Heart right ventricle (tissue), 16 donors: ENCODE results near the gene ZNF414. TPM values are rescaled to one million over a fixed set of nuclear protein-coding genes. Genes with fewer than 3 reads are reported as not detected.
A peak's percentile ranks its signal among the peaks of the same experiment; 100 is the strongest.

Experiments used
- ATAC-seq, 8 donors: fragments of 200-7000 bp; cut with Tn5 transposase; one replicate each; pipeline ENCODE4 v1.9.1; 2020; ENCODE audit warnings: mild to moderate bottlenecking in 8 of 8, moderate library complexity in 8 of 8, moderate number of reproducible peaks in 1 of 8
- DNase-seq, 2 donors: peaks; one replicate each; pipeline ENCODE4 v3.0.0-alpha.2; 2020
- H3K27ac ChIP-seq, 10 donors: fragments of 200-600 bp; sonication (generic) in 2 of 10; one replicate each; pipeline versions ENCODE4 v1.5.0 to v1.8.0; 2020 to 2022; ENCODE audit warnings: mild to moderate bottlenecking in 3 of 10
- H3K27me3 ChIP-seq, 7 donors: fragments of 200-600 bp; one replicate each; pipeline ENCODE4 v1.8.0; 2021 to 2022; ENCODE audit warnings: mild to moderate bottlenecking in 2 of 7
- H3K36me3 ChIP-seq, 9 donors: fragments of 200-600 bp; sonication (generic) in 1 of 9; one replicate each; pipeline versions ENCODE4 v1.5.0 to v1.8.0; 2020 to 2022; ENCODE audit warnings: mild to moderate bottlenecking in 2 of 9
- H3K4me1 ChIP-seq, 9 donors: fragments of 200-600 bp; sonication (generic) in 1 of 9; one replicate each; pipeline versions ENCODE4 v1.5.0 to v1.8.0; 2020 to 2022; ENCODE audit warnings: mild to moderate bottlenecking in 4 of 9
- H3K4me3 ChIP-seq, 10 donors: fragments of 200-600 bp; sonication (generic) in 2 of 10; one replicate each; pipeline versions ENCODE4 v1.5.0 to v1.8.0; 2020 to 2022; ENCODE audit warnings: mild to moderate bottlenecking in 7 of 10, moderate library complexity in 2 of 10
- H3K9me3 ChIP-seq, 11 donors: fragments of 200-600 bp in 10 of 11; sonication (generic) in 2 of 11; one replicate each; pipeline versions ENCODE4 v1.5.0 to v1.8.0; 2013 to 2022; ENCODE audit warnings: mild to moderate bottlenecking in 2 of 11, control low read depth in 1 of 11, moderate library complexity in 1 of 11
- WGBS, 2 donors: extraction: QIAGEN DNeasy Blood & Tissue Kit; methylation state at CpG; one replicate each; pipeline ENCODE4 v1.1.7; 2013; ENCODE audit warnings: inconsistent platforms in 1 of 2; 5-methylcytosine and 5-hydroxymethylcytosine counted together
- intact Hi-C, 10 donors: fragments of 100-400 bp; cut with DNase I; formaldehyde crosslinking; loops; one replicate each; pipeline versions ENCODE4 v1.11.1 to v1.14.2; 2022
- polyA plus RNA-seq, 2 donors: library from polyadenylated mRNA; stranded (reverse); fragments of 200-250 nt; gene quantifications; one replicate each; pipeline ENCODE4 v1.2.3, GENCODE V29; 2013
- total RNA-seq, 10 donors: library from RNA; stranded (reverse); fragmentation: NEBNext Ultra II Directional in 3 of 10; extraction: Animal tissue kit (Norgen Biotek cat#: 25700) in 3 of 10; gene quantifications; one replicate each; pipeline versions ENCODE4 v1.2.1 to v1.2.4, GENCODE V29; 2021 to 2023
- TF ChIP-seq, protein P1 (sequence below), 9 donors: fragments of 200-600 bp; sonication (generic) in 2 of 9; IDR thresholded peaks; one replicate each; pipeline versions ENCODE4 v1.5.0 to v1.8.0; 2021 to 2022; ENCODE audit warnings: antibody characterized with exemption in 9 of 9, mild to moderate bottlenecking in 5 of 9, moderate library complexity in 1 of 9
- donor health status: Arrhythmogenic right ventricular cardiomyopathy.
- donor health status: ischemic (EF 13 %, LVEDD 7.1; RV severe dilation, severe dysfunction).
- donor health status: healthy with polysubstance abuse.
- donor health status: DM: no; HTN: yes; CAD: no.
- donor health status: DM: no; HTN: no; CAD: no.
- donor health status: ischemic (EF 25% LVEDD 6.9; RV normal size, moderate dysfunction).
- donor health status: ischemic (EF 25% LVEDD 5.7; RV mildly dilated, moderate dysfunction).
- donor health status: healthy.
- donor health status: DM: yes; HTN: yes; CAD: no.
- donor health status: Ischemic cardiomyopathy.
- donor health status: ischemic (EF 35%, LVEDD 5.7; RV mildly dilated, moderate dysfunction).
- donor health status: nonischemic (EF 11% LVEDD 7.7; RV severe dilation, severe dysfunction).
- donor health status: DM: yes; HTN: yes; CAD: no.
- donor health status: PGD.
- donor health status: ischemic (EF 29% LVEDD 5.4; RV normal size, mild dysfunction).
- donor health status: nonischemic (EF 23%, LVEDD 6.1; RV moderate dilation, normal function).

ZNF414 gene
- total and polyA plus RNA-seq, 12 donors: 11.7 to 34.3 (median 17.7) TPM

DNA sequence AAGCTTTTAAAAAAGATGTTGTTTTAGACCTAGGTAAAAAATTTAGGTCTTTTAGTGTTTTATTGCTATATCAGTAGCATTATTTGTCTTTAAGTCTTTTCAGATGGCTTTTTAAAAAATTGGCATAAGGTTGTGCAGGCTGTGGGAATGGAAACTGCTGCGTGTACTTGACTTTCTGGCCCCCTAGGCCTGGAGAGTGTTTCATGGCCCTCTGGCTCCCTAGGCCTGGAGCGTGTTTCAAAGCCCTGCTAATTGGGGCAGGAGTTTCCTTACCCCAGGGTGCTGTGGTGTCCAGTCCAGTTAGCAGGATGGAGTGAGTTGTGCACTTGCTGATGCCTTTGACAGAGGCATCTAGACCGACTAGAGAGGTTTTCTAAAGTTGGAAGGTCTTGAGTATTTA lies 35.4 kb downstream of the ZNF414 start:
- peaks cover 0 to 97% (median 28%) of the 10 kb centered on the region in 9 donors for H3K36me3 ChIP-seq
- TF ChIP-seq, protein P1, sequence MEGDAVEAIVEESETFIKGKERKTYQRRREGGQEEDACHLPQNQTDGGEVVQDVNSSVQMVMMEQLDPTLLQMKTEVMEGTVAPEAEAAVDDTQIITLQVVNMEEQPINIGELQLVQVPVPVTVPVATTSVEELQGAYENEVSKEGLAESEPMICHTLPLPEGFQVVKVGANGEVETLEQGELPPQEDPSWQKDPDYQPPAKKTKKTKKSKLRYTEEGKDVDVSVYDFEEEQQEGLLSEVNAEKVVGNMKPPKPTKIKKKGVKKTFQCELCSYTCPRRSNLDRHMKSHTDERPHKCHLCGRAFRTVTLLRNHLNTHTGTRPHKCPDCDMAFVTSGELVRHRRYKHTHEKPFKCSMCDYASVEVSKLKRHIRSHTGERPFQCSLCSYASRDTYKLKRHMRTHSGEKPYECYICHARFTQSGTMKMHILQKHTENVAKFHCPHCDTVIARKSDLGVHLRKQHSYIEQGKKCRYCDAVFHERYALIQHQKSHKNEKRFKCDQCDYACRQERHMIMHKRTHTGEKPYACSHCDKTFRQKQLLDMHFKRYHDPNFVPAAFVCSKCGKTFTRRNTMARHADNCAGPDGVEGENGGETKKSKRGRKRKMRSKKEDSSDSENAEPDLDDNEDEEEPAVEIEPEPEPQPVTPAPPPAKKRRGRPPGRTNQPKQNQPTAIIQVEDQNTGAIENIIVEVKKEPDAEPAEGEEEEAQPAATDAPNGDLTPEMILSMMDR (IDR thresholded peaks at IDR 0.05): no peak
- peak overlapping the region in 4 of 10 donors; percentile 4 to 43 (median 14) for H3K27ac ChIP-seq
- intact Hi-C loops: no loop called here
- no peaks in the 10 kb centered on the region for H3K9me3 ChIP-seq
- no peak for ATAC-seq
- WGBS, 2 donors: 38 to 49% methylated on average over 3 of the region's 3 CpGs
- H3K4me3 ChIP-seq: no peak overlapping the region
- no peaks in the 10 kb centered on the region for H3K27me3 ChIP-seq
- DNase-seq: no peak
- peaks cover 14 to 70% (median 38%) of the 10 kb centered on the region in 9 donors for H3K4me1 ChIP-seq

DNA sequence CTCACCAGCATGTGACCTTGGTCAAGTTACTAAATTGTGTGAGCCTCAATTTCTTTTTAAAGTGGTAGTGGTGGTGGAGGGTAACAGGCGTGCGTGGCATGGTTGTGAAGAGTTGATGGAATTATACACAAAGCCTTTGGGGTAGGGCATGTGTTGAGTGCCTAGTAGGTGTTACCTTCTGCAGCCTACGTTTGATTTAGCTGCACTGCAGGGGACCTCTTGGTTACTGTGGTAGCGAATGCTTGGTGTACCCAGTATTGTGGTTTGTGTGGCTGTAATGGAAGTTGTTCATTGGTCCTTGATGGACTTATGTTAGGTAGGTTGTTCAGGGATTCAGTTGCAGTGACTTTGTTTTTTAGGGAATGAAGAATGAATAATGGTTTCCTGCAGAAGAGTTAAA lies 36.1 kb downstream of the ZNF414 start:
- Histone ChIP-seq H3K27ac (no peak overlapping the region), H3K4me1 (peaks cover 14 to 64% (median 43%) of the 10 kb centered on the region in 9 donors), H3K27me3 (no peaks in the 10 kb centered on the region), H3K4me3 (no peak overlapping the region), H3K9me3 (no peaks in the 10 kb centered on the region), H3K36me3 (peaks cover 0 to 97% (median 23%) of the 10 kb centered on the region in 9 donors)
- no peak for DNase-seq
- no peak for ATAC-seq
- TF ChIP-seq, protein P1 (IDR thresholded peaks at IDR 0.05): no peak
- WGBS, 2 donors: 82 to 83% methylated on average over 4 of the region's 4 CpGs
- intact Hi-C loops: no loop called here

DNA sequence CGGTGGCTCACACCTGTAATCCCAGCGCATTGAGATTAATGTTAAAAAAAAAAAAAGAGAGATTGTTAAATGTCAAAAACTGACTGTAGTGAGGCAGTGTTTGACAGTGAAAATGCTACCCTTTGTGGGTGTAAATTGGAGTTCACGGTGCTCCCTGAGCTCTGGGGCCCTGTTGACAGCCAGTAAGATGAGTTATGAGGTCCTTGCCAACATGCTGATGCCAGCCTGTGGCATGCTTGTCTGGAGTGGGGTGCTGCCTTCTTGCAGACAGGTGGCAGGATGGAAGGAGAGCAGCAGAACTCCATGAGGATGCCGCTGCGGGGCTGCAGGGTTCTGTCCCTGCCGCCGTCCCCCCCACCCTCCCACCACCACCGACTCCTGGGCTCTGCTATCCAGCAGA lies 37.4 kb downstream of the ZNF414 start:
- peak overlapping the region in 2 of 10 donors; percentile 0 to 19 for H3K27ac ChIP-seq
- intact Hi-C loops: no loop called here
- no peak overlapping the region for H3K4me3 ChIP-seq
- H3K27me3 ChIP-seq: no peaks in the 10 kb centered on the region
- DNase-seq (peak in 1 of 2 donors; percentile 27), ATAC-seq (peak in 6 of 8 donors; percentile 35 to 74 (median 52))
- TF ChIP-seq, protein P1 (IDR thresholded peaks at IDR 0.05): peak in 3 of 9 donors; percentile 17 to 26 (median 20)
- peaks cover 13 to 65% (median 44%) of the 10 kb centered on the region in 9 donors for H3K4me1 ChIP-seq
- WGBS, 2 donors: 51 to 74% methylated on average over 8 of the region's 8 CpGs
- H3K36me3 ChIP-seq: peaks cover 0 to 99% (median 32%) of the 10 kb centered on the region in 9 donors
- no peaks in the 10 kb centered on the region for H3K9me3 ChIP-seq

DNA sequence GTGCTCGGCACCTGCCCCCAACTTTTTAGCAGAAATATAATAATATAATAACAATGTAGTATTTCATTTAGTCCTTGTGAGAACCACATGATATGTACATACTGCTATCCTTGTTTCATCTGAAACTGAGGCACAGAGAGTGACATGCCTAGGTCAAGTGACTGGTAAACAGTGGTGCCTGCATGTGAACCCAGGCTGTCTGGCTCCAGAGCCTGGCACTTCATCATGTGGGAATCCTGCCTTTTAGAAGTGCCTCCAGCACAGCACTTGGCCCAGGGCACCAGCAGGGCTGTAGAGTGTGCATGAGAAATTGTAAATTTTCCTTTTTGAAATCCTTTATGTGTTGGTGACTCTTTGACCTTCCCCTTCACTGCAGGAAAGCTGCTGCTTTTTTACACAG lies 39.0 kb downstream of the ZNF414 start:
- Histone ChIP-seq H3K4me3 (no peak overlapping the region), H3K27ac (peak overlapping the region in 2 of 10 donors; percentile 1 to 30), H3K27me3 (no peaks in the 10 kb centered on the region), H3K9me3 (no peaks in the 10 kb centered on the region), H3K4me1 (peaks cover 6 to 54% (median 36%) of the 10 kb centered on the region in 9 donors), H3K36me3 (peaks cover 0 to 100% (median 40%) of the 10 kb centered on the region in 9 donors)
- ATAC-seq (no peak), DNase-seq (no peak)
- intact Hi-C loops: no loop called here
- TF ChIP-seq, protein P1 (IDR thresholded peaks at IDR 0.05): no peak
- 86 to 94% methylated on average over 1 of the region's 1 CpG for WGBS, 2 donors
